CD4-positive, alpha-beta T cell treated with Interleukin-4 for 1 hour (primary cell): ENCODE data around the gene FOXJ1.
"Not testable (repeated sequence)": the region's sequence is repeated elsewhere in the genome, so short reads cannot be mapped to it uniquely, and the experiment has no call there.

Experiments used
- DNase-seq, 2 donors: peaks; one replicate each; pipeline ENCODE4 v3.0.0-alpha.2; 2020 to 2022

The FOXJ1 gene

GRCh38 chr17:76141212-76142038, at the start of gene FOXJ1:
Gene FOXJ1, minus strand, starts transcription at chr17:76141245. Its CDS starts 850 bp downstream, at chr17:76140395.
- DNase-seq: peak; percentile 95 to 96

GRCh38 chr17:76189741-76190140, 48.7 kb upstream of the FOXJ1 start:
- no peak for DNase-seq

GRCh38 chr17:76189247-76189646, 48.2 kb upstream of the FOXJ1 start:
- no peak for DNase-seq

- no peak for DNase-seq
Measured at GRCh38 chr17:76188213-76189016, 47.4 kb upstream of the FOXJ1 start.

- DNase-seq: not testable (repeated sequence)
Measured at GRCh38 chr17:76186774-76187173, 45.7 kb upstream of the FOXJ1 start.

- no peak for DNase-seq
Measured at GRCh38 chr17:76184290-76184689, 43.2 kb upstream of the FOXJ1 start.

GRCh38 chr17:76182016-76182764, 41.1 kb upstream of the FOXJ1 start:
- peak; percentile 95 to 96 for DNase-seq

GRCh38 chr17:76179496-76180467, 38.7 kb upstream of the FOXJ1 start:
- DNase-seq: peak; percentile 47 to 74

- no peak for DNase-seq
Measured at GRCh38 chr17:76178124-76178523, 37.1 kb upstream of the FOXJ1 start.

- no peak for DNase-seq
Measured at GRCh38 chr17:76176701-76177574, 35.9 kb upstream of the FOXJ1 start.

- no peak for DNase-seq
Measured at GRCh38 chr17:76174037-76174436, 33.0 kb upstream of the FOXJ1 start.

GRCh38 chr17:76173474-76173873, 32.4 kb upstream of the FOXJ1 start:
- no peak for DNase-seq

- DNase-seq: no peak
Measured at GRCh38 chr17:76171706-76172105, 30.7 kb upstream of the FOXJ1 start.

GRCh38 chr17:76170114-76170513, 29.1 kb upstream of the FOXJ1 start:
- DNase-seq: no peak

GRCh38 chr17:76166906-76167305, 25.9 kb upstream of the FOXJ1 start:
- DNase-seq: no peak

- DNase-seq: no peak
Measured at GRCh38 chr17:76166168-76166567, 25.1 kb upstream of the FOXJ1 start.

GRCh38 chr17:76164331-76164730, 23.3 kb upstream of the FOXJ1 start:
- no peak for DNase-seq

- no peak for DNase-seq
Measured at GRCh38 chr17:76163919-76164318, 22.9 kb upstream of the FOXJ1 start.

GRCh38 chr17:76161619-76162266, 20.7 kb upstream of the FOXJ1 start:
- DNase-seq: no peak

- DNase-seq: no peak
Measured at GRCh38 chr17:76160896-76161528, 20.0 kb upstream of the FOXJ1 start.
